Fibroblast of the aortic adventitia (primary cell): ENCODE data around the gene LCN15. TPM values are rescaled to one million over a fixed set of nuclear protein-coding genes. Genes with fewer than 3 reads are reported as not detected.
"Not testable (repeated sequence)": the region's sequence is repeated elsewhere in the genome, so short reads cannot be mapped to it uniquely, and the experiment has no call there.

ENCODE experiments used
- DNase-seq: peaks from one replicate; pipeline ENCODE4 v3.0.0-alpha.2; 2010; ENCODE audit warnings: low read depth
- H3K4me3 ChIP-seq: 2 replicates; pipeline ENCODE4 v1.5.1; 2011; ENCODE audit warnings: low read depth, mild to moderate bottlenecking, control low read depth, low read length, moderate library complexity
- CTCF ChIP-seq: IDR thresholded peaks from 2 replicates; pipeline ENCODE4 v1.5.1; 2011; ENCODE audit warnings: mild to moderate bottlenecking, low read length, control low read depth, inconsistent platforms; ENCODE audit not compliant: insufficient read depth
- total RNA-seq: library from RNA; depleted of rRNA; stranded (reverse); fragments of >200 nt; gene quantifications from 2 replicates; pipeline ENCODE4 v1.2.3, GENCODE V29; 2012; ENCODE audit warnings: low replicate concordance

Gene LCN15
- total RNA-seq, 1 donor, result not detected

- no peak for TF ChIP-seq CTCF
- H3K4me3 ChIP-seq, result no peak overlapping the region
- no peak for DNase-seq
Observed at GRCh38 chr9:136793086-136793946, 29.0 kb upstream of the LCN15 start.

- TF ChIP-seq CTCF, result no peak
- H3K4me3 ChIP-seq, result peak overlapping the region; percentile 96
- no peak for DNase-seq
Observed at GRCh38 chr9:136792321-136793085, 28.2 kb upstream of the LCN15 start.

DNA sequence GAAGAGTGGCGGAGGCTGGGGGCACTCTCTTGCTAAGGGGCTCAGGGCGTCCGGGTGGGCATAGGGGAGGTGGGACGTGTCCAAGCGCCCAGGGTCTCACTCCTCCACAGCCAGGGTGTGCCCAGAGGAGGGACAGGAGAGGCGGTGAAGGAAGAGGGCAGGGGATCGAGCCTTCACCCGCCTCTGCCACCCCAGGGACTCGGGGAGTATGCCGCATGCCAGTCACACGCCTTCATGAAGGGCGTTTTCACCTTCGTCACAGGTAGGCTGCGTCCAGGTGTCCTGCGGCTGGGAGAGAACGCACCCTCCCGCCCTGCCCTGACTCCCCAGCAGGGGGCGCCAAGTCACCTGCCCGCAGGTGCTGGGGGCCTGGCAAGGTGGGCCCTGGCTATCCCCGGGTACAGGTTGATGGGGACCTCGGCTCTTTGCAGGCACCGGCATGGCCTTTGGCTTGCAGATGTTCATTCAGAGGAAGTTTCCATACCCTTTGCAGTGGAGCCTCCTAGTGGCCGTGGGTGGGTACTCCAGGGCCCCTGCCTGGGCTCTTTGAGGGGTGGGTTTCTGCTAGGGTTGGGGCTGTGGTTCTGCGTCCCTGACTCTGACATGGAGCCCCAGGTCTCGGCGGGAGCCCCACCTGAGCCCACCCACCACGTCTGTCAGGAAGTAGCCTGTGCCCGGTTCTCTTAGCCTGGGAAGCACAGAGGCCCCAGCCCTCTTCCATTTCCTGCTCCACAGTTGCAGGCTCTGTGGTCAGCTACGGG, 27.4 kb upstream of the LCN15 start:
- TF ChIP-seq CTCF, result peak; percentile 82
- H3K4me3 ChIP-seq, result peak overlapping the region; percentile 96
- DNase-seq, result no peak

DNA sequence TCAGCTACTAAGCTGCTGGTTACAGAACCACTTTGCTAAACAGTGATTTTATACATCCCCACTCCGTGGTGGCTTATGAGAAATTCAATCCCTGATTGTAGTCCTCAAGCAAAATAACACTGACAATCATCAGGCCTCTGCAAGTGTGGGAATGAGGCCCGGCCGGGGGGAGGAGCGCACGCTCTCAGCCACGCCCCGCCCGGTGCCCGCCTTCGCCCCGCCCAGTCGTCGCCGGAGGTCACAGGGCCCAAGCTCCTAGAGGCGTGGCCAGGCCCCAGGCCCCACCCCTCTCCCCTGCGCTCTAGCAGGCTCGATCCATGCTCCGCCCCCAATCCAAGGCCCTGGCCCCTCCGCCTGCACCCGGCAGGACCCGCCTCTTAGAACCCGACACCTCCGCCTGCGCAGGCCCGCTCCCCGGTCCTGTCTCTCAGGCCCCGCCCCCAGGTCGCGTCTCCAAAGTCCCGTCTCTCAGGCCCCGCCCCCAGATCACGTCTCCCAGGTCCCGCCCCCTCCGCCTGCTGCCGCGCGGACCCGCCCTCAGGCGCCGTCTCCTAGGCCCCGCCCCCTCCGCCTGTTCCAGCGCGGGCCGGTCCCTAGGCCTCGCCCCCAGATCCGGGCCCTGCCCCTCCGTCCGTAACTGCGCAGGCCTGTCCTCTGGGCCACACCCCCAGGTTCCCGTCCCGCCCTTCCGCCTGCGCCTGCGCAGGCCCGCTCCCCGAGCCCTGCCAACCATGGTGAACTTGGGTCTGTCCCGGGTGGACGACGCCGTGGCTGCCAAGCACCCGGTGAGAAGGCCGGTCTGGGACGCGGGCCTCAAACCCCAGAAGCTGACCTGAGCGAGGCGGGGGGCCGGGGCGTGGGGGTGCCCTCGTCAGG, 26.6 kb upstream of the LCN15 start, which contains the start of gene TMEM141:
TMEM141 (plus strand) TSS at position 705 of the 876 bp plus-strand sequence; CDS start at position 732, 27 bp downstream.
- peak; percentile 99 for DNase-seq
- TF ChIP-seq CTCF, result no peak
- H3K4me3 ChIP-seq, result peak within 1 kb of the TSS; percentile 96

GRCh38 chr9:136789523-136789937, 25.2 kb upstream of the LCN15 start:
- TF ChIP-seq CTCF, result no peak
- H3K4me3 ChIP-seq, result no peak overlapping the region
- no peak for DNase-seq

DNA sequence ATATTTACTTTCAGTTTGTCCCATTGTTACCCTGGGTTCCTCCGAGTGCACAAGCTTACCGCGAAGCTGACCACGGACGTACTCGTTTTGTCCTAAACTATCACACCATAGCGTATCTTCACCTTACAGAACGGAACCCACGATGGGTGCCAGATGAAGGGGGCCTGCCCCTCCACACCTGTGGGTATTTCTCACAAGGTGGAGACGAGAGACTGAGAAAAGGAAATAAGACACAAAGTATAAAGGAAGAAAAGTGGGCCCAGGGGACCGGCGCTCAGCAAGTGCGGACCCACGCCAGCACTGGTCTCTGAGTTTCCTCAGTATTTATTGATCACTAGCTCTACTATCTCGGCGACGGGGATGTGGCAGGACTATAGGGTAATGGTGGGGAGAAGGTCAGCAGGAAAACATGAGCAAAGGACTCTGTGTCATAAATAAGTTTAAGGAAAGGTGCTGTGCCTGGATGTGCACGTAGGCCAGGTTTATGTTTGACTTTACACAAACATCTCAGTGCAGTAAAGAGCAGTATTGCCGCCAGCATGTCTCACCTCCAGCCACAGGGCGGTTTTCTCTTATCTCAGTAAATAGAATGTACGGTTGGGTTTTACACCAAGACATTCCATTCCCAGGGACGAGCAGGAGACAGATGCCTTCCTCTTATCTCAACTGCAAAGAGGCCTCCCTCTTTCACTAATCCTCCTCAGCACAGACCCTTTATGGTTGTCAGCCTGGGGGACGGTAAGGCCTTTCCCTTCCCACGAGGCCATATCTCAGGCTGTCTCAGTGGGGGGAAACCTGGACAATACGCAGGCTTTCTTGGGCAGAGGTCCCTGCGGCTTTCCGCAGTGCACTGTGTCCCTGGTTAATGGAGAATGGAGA, 24.6 kb upstream of the LCN15 start:
- DNase-seq, H3K4me3 ChIP-seq: not testable (repeated sequence)
